K562 (cell line): ENCODE data around the gene IQCN. TPM values are rescaled to one million over a fixed set of nuclear protein-coding genes. Genes with fewer than 3 reads are reported as not detected.

Experiments
- DMBX1 ChIP-seq: fragments of 250-450 bp; sonication (Bioruptor Pico); IDR thresholded peaks from 2 replicates; pipeline ENCODE4 v1.8.0; 2022; ENCODE audit warnings: inconsistent platforms, mild to moderate bottlenecking, moderate library complexity, borderline replicate concordance
- E2F5 ChIP-seq: sonication (generic); formaldehyde crosslinking; IDR thresholded peaks from 2 replicates; pipeline ENCODE4 v1.8.0; 2022; ENCODE audit warnings: mild to moderate bottlenecking, missing genetic modification reagents
- ETV5 ChIP-seq: sonication (generic); formaldehyde crosslinking; IDR thresholded peaks from 2 replicates; pipeline ENCODE4 v1.4.0; 2020; ENCODE audit warnings: low read depth, mild to moderate bottlenecking, missing genetic modification reagents
- GATAD2A ChIP-seq: fragments of 450-650 bp; IDR thresholded peaks from 2 replicates; pipeline ENCODE4 v1.6.1; 2017
- IRF1 ChIP-seq: sonication (generic); formaldehyde crosslinking; IDR thresholded peaks from 2 replicates; pipeline ENCODE4 v1.8.0; 2022; ENCODE audit warnings: missing genetic modification reagents, mild to moderate bottlenecking, borderline replicate concordance
- MAFK ChIP-seq: IDR thresholded peaks from 2 replicates; pipeline ENCODE4 v1.6.1; 2011; ENCODE audit warnings: low read length, improper control_type of control experiment
- NCOR1 ChIP-seq: fragments of 450-650 bp; IDR thresholded peaks from 2 replicates; pipeline ENCODE4 v1.6.1; 2016; ENCODE audit warnings: mild to moderate bottlenecking, moderate library complexity
- NR0B1 ChIP-seq: fragments of 450-650 bp; IDR thresholded peaks from one replicate; pipeline ENCODE4 v1.6.1; 2018; ENCODE audit warnings: mild to moderate bottlenecking, moderate library complexity; ENCODE audit not compliant: partially characterized antibody
- PHF8 ChIP-seq: fragments of 200-600 bp; sonication (generic); IDR thresholded peaks from 2 replicates; pipeline ENCODE4 v1.6.1; 2012; ENCODE audit warnings: mixed run types, mild to moderate bottlenecking, inconsistent platforms, low read length, moderate library complexity, borderline replicate concordance
- RNF2 ChIP-seq: sonication (generic); IDR thresholded peaks from 2 replicates; pipeline ENCODE4 v1.6.1; 2016
- SFPQ ChIP-seq: fragments of 200-400 bp; formaldehyde crosslinking; IDR thresholded peaks from 2 replicates; pipeline ENCODE4 v1.6.1; 2017; ENCODE audit warnings: mild to moderate bottlenecking, low read depth, low read length, moderate library complexity
- SIN3A ChIP-seq, 2 experiments: fragments of 150-350 bp in 1 of 2; IDR thresholded peaks; 2 replicates each; pipeline ENCODE4 v1.6.1; 2011 to 2016; ENCODE audit warnings: borderline replicate concordance in 2 of 2, low read depth in 2 of 2, low read length in 2 of 2, mild to moderate bottlenecking in 2 of 2, moderate library complexity in 2 of 2; ENCODE audit not compliant: control insufficient read depth in 1 of 2
- SLC30A9 ChIP-seq: fragments of 250-450 bp; sonication (Bioruptor Pico); IDR thresholded peaks from 2 replicates; pipeline ENCODE4 v1.8.0; 2022; ENCODE audit warnings: mild to moderate bottlenecking, moderate library complexity
- SMAD2 ChIP-seq: fragments of 150-350 bp; IDR thresholded peaks from 2 replicates; pipeline ENCODE4 v1.6.1; 2014; ENCODE audit warnings: low read depth, mild to moderate bottlenecking, low read length
- SOX6 ChIP-seq: fragments of 450-650 bp; IDR thresholded peaks from 2 replicates; pipeline ENCODE4 v1.6.1; 2014; ENCODE audit warnings: mild to moderate bottlenecking
- SPI1 ChIP-seq: IDR thresholded peaks from 2 replicates; pipeline ENCODE4 v1.6.1; 2011; ENCODE audit warnings: low read depth, low read length, control low read depth, borderline replicate concordance
- TBL1XR1 ChIP-seq, 2 experiments: IDR thresholded peaks; 2 replicates each; pipeline ENCODE4 v1.6.1; 2012; ENCODE audit warnings: improper control_type of control experiment in 2 of 2, low read length in 2 of 2, mild to moderate bottlenecking in 1 of 2
- TFE3 ChIP-seq: fragments of 450-650 bp; formaldehyde crosslinking; IDR thresholded peaks from 2 replicates; pipeline ENCODE4 v1.4.0; 2020; ENCODE audit warnings: mild to moderate bottlenecking, mixed read lengths
- ZBTB1 ChIP-seq: sonication (generic); formaldehyde crosslinking; IDR thresholded peaks from 2 replicates; pipeline ENCODE4 v1.8.1; 2023; ENCODE audit warnings: missing genetic modification reagents, low read depth, mild to moderate bottlenecking, borderline replicate concordance
- ZNF121 ChIP-seq: sonication (generic); formaldehyde crosslinking; conservative IDR thresholded peaks from 2 replicates; pipeline ENCODE4 v1.8.0; 2022; ENCODE audit warnings: missing genetic modification reagents
- ZNF253 ChIP-seq: fragments of 250-450 bp; sonication (Bioruptor Pico); conservative IDR thresholded peaks from 2 replicates; pipeline ENCODE4 v1.6.1; 2021; ENCODE audit warnings: mild to moderate bottlenecking
- ZNF780A ChIP-seq: fragments of 250-450 bp; sonication (Bioruptor Pico); IDR thresholded peaks from 2 replicates; pipeline ENCODE4 v1.5.0; 2021; ENCODE audit warnings: mild to moderate bottlenecking
- polyA plus RNA-seq, 8 experiments: library from polyadenylated mRNA; depleted of rRNA in 4 of 8; stranded (reverse) in 5 of 8; unstranded in 3 of 8; fragments of >200 nt; fragmentation: Nextera tagmentation in 2 of 8; fragmentation: Illumina TruSeq in 1 of 8; extraction: Ambion mirVana in 2 of 8; extraction: Trizol in 1 of 8; gene quantifications; 2 replicates each; pipeline versions ENCODE4 v1.2.1 to v1.2.3, GENCODE V29; 2011 to 2014; ENCODE audit warnings: inconsistent platforms in 1 of 8, missing spikeins in 1 of 8
- total RNA-seq, 7 experiments: library from RNA; depleted of rRNA in 6 of 7; stranded (reverse); fragments of >200 nt in 6 of 7; fragmentation: Illumina TruSeq in 2 of 7; extraction: Trizol in 2 of 7; gene quantifications; 2 replicates each; pipeline versions ENCODE4 v1.2.1 to v1.2.3, GENCODE V29; 2011 to 2021; ENCODE audit warnings: low replicate concordance in 1 of 7

IQCN gene
- total and polyA plus RNA-seq, 9 of the 15 experiments (the other 6 are each of a cell fraction or from before 2014, with no cell fraction given): 0.01 to 0.07 (median 0.04) TPM; not detected in 3

GRCh38 chr19:18233224-18233825 lies 40.9 kb downstream of the IQCN start (continued):
- TF ChIP-seq SIN3A (IDR thresholded peaks at IDR 0.05; ENCODE audit: borderline replicate concordance in 2 of 2, control insufficient read depth in 1 of 2, low read depth in 2 of 2, low read length in 2 of 2) (peak; percentile 96 to 99), PHF8 (no peak), SFPQ (no peak), SMAD2 (no peak), ZBTB1 (CRISPR knock-in tag) (peak; percentile 76; the same call in 1 of the 2 replicates), E2F5 (peak; percentile 46; the same call in 1 of the 2 replicates), ZNF121 (CRISPR knock-in tag) (no peak; the same call in 1 of the 2 replicates), SPI1 (0 out of 2 replicates have a peak, but pooled peaks have one; percentile 21), NR0B1 (no peak), ETV5 (CRISPR knock-in tag) (peak; percentile 81), TBL1XR1 (IDR thresholded peaks at IDR 0.05; ENCODE audit: low read length in 2 of 2) (no peak), GATAD2A (no peak), SOX6 (no peak), RNF2 (no peak), TFE3 (CRISPR knock-in tag) (no peak), DMBX1 (CRISPR knock-in tag) (peak; percentile 84; the same call in 1 of the 2 replicates), MAFK (no peak), ZNF780A (CRISPR knock-in tag) (no peak), SLC30A9 (no peak), NCOR1 (no peak), ZNF253 (CRISPR knock-in tag) (no peak), IRF1 (peak; percentile 35; the same call in 1 of the 2 replicates)
